ENCODE measurements around the gene ADGRV1.

GRCh38 chr5:91027405-91028139 lies 469.0 kb downstream of the ADGRV1 start:
- TF ChIP-seq EP300 (IDR thresholded peaks at IDR 0.05; ENCODE audit: low read length) (no peak), ESRRA (IDR thresholded peaks at IDR 0.05; ENCODE audit: borderline replicate concordance, low read depth) (no peak), SIN3A (IDR thresholded peaks at IDR 0.05; ENCODE audit: borderline replicate concordance in 2 of 2, control insufficient read depth in 1 of 2, low read depth in 2 of 2, low read length in 2 of 2) (no peak), SIX5 (IDR thresholded peaks at IDR 0.05; ENCODE audit: borderline replicate concordance in 1 of 2, insufficient read depth in 1 of 2, low read depth in 1 of 2, low read length in 2 of 2) (no peak), FOXP1 (CRISPR knock-in tag; IDR thresholded peaks at IDR 0.05) (no peak), ZNF324 (CRISPR knock-in tag; IDR thresholded peaks at IDR 0.05) (no peak), SP1 (CRISPR knock-in tag; IDR thresholded peaks at IDR 0.05) (no peak), POLR2AphosphoS5 (IDR thresholded peaks at IDR 0.05; ENCODE audit: control insufficient read depth, insufficient read depth, low read depth, low read length) (no peak), ZNF274 (IDR thresholded peaks at IDR 0.05; ENCODE audit: borderline replicate concordance, low read depth, low read length) (no peak)

All from K562 (cell line).